Neural progenitor cell (in vitro differentiated cells): Measurements from ENCODE around the gene TSHZ2. TPM values are rescaled to one million over a fixed set of nuclear protein-coding genes. Genes with fewer than 3 reads are reported as not detected.

ENCODE experiments used
- DNase-seq: peaks from one replicate; pipeline ENCODE4 v3.0.0-alpha.2; 2016; ENCODE audit warnings: low spot score
- H2AFZ ChIP-seq: fragments of 200-600 bp; sonication (generic); replicated peaks from 2 replicates; pipeline ENCODE4 v1.6.1; 2016; ENCODE audit warnings: antibody characterized with exemption
- H3F3A ChIP-seq: fragments of 200-600 bp; sonication (generic); 2 replicates; pipeline ENCODE4 v1.6.1; 2016; ENCODE audit warnings: antibody characterized with exemption, low read depth
- H3K27ac ChIP-seq: fragments of 200-600 bp; sonication (generic); 2 replicates; pipeline ENCODE4 v1.5.1; 2016; ENCODE audit warnings: mild to moderate bottlenecking
- H3K27me3 ChIP-seq: fragments of 200-600 bp; sonication (generic); 2 replicates; pipeline ENCODE4 v1.6.1; 2016; ENCODE audit warnings: mild to moderate bottlenecking, moderate library complexity
- H3K36me3 ChIP-seq: fragments of 200-600 bp; sonication (generic); 2 replicates; pipeline ENCODE4 v1.5.1; 2016
- H3K4me1 ChIP-seq: fragments of 200-600 bp; sonication (generic); 2 replicates; pipeline ENCODE4 v1.6.1; 2016; ENCODE audit warnings: mixed run types
- H3K4me2 ChIP-seq: fragments of 200-600 bp; sonication (generic); 2 replicates; pipeline ENCODE4 v1.6.1; 2016
- H3K4me3 ChIP-seq: fragments of 200-600 bp; sonication (generic); 2 replicates; pipeline ENCODE4 v1.5.1; 2016
- H3K79me2 ChIP-seq: fragments of 200-600 bp; sonication (generic); 2 replicates; pipeline ENCODE4 v1.6.1; 2016; ENCODE audit warnings: low read depth
- H3K9ac ChIP-seq: fragments of 200-600 bp; sonication (generic); 2 replicates; pipeline ENCODE4 v1.6.1; 2016
- H3K9me3 ChIP-seq: fragments of 200-600 bp; sonication (generic); 2 replicates; pipeline ENCODE4 v1.5.1; 2016; ENCODE audit warnings: low read depth
- H4K20me1 ChIP-seq: fragments of 200-600 bp; sonication (generic); 2 replicates; pipeline ENCODE4 v1.6.1; 2016; ENCODE audit warnings: low read depth
- H3K27ac Mint-ChIP-seq: 3 replicates; pipeline ENCODE4 v1.8.0; 2021; ENCODE audit warnings: mixed read lengths
- H3K27me3 Mint-ChIP-seq: 2 replicates; pipeline ENCODE4 v1.8.0; 2022; ENCODE audit warnings: low read depth, mild to moderate bottlenecking, inconsistent platforms, moderate library complexity, mixed read lengths; ENCODE audit not compliant: insufficient read depth
- H3K36me3 Mint-ChIP-seq: 3 replicates; pipeline ENCODE4 v1.8.0; 2021; ENCODE audit warnings: mixed read lengths
- H3K4me1 Mint-ChIP-seq: 3 replicates; pipeline ENCODE4 v1.8.0; 2021; ENCODE audit warnings: mixed read lengths
- H3K4me3 Mint-ChIP-seq: 3 replicates; pipeline ENCODE4 v1.8.0; 2021; ENCODE audit warnings: mild to moderate bottlenecking, moderate library complexity, mixed read lengths
- H3K9me3 Mint-ChIP-seq: 3 replicates; pipeline ENCODE4 v1.8.0; 2020; ENCODE audit warnings: mixed read lengths
- CTCF ChIP-seq: fragments of 200-600 bp; sonication (generic); IDR thresholded peaks from 2 replicates; pipeline ENCODE4 v1.5.1; 2017; ENCODE audit warnings: antibody characterized with exemption, mild to moderate bottlenecking
- EZH2 ChIP-seq: fragments of 200-600 bp; sonication (generic); IDR thresholded peaks from 2 replicates; pipeline ENCODE4 v1.6.1; 2017; ENCODE audit warnings: antibody characterized with exemption, mild to moderate bottlenecking, moderate library complexity
- EZH2phosphoT487 ChIP-seq: fragments of 200-600 bp; sonication (generic); IDR thresholded peaks from 2 replicates; pipeline ENCODE4 v1.6.1; 2017; ENCODE audit warnings: antibody characterized with exemption
- total RNA-seq: library from RNA; depleted of rRNA; stranded (reverse); fragments of >200 nt; gene quantifications from 2 replicates; pipeline ENCODE4 v1.2.3, GENCODE V29; 2015; ENCODE audit warnings: low replicate concordance

TSHZ2 gene
- total RNA-seq, 1 donor from 2014 or later = 1.8 TPM

DNA sequence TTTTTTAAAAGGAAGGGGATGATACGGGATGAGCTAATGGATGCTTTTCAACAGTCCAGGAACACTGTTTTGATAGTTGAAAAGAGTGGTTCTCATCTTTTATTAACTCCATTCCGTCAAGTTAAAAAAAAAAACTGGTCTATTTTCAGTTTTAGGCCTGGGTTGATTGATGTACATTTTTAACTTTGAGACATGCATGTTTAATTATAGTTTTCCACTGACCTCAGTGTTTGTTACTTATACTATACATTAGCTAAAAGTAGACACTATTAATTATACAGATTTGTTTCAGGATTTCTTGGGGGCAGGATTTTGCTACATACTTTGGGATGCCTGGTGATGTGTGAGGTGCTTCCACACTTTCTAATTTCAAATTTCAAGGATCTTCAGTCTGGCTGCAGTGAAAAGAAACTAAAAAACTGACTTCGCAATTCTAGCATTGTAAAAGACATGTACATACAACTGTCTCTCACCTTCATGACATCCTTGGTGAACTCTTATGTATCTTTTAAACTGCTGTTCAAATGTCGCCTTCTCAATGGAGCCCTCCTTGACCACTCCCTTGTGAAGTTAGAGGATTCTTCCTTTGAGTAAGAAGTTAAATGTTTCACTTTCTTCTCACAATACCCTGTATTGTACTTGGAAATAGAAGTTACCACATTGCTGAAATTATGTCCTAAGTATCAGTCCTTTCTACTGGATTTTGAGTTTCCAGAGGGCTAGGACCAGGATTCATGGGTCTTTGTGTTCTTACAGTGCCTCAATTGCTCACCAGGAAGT lies 101.7 kb downstream of the TSHZ2 start:
- no peak for TF ChIP-seq EZH2
- TF ChIP-seq EZH2phosphoT487 = no peak
- no peak for TF ChIP-seq CTCF
- H3F3A ChIP-seq = no peaks in the 10 kb centered on the region
- H3K9me3 Mint-ChIP-seq = no peaks in the 10 kb centered on the region
- no peak overlapping the region for H3K9ac ChIP-seq
- H3K4me2 ChIP-seq = no peak overlapping the region
- no peaks in the 10 kb centered on the region for H3K79me2 ChIP-seq
- no peaks in the 10 kb centered on the region for H3K36me3 Mint-ChIP-seq
- H3K27me3 ChIP-seq = no peaks in the 10 kb centered on the region
- no peak overlapping the region for H3K27ac Mint-ChIP-seq
- H3K36me3 ChIP-seq = no peaks in the 10 kb centered on the region
- H2AFZ ChIP-seq = no peak overlapping the region
- no peaks in the 10 kb centered on the region for H4K20me1 ChIP-seq
- H3K27ac ChIP-seq = no peak overlapping the region
- H3K4me1 ChIP-seq = peaks cover 16% of the 10 kb centered on the region
- DNase-seq = no peak
- no peak overlapping the region for H3K4me3 Mint-ChIP-seq
- H3K9me3 ChIP-seq = no peaks in the 10 kb centered on the region
- no peaks in the 10 kb centered on the region for H3K4me1 Mint-ChIP-seq
- no peak overlapping the region for H3K4me3 ChIP-seq
- no peaks in the 10 kb centered on the region for H3K27me3 Mint-ChIP-seq

GRCh38 chr20:53074811-53075314 lies 102.7 kb downstream of the TSHZ2 start:
- DNase-seq = no peak
- Mint-ChIP-seq H3K27ac (no peak overlapping the region), H3K4me1 (no peaks in the 10 kb centered on the region), H3K9me3 (no peaks in the 10 kb centered on the region), H3K27me3 (no peaks in the 10 kb centered on the region), H3K4me3 (no peak overlapping the region), H3K36me3 (no peaks in the 10 kb centered on the region)
- H3F3A ChIP-seq = no peaks in the 10 kb centered on the region
- peaks cover 12% of the 10 kb centered on the region for H3K4me1 ChIP-seq
- H3K9ac ChIP-seq = no peak overlapping the region
- no peak overlapping the region for H3K27ac ChIP-seq
- no peaks in the 10 kb centered on the region for H3K79me2 ChIP-seq
- no peaks in the 10 kb centered on the region for H3K9me3 ChIP-seq
- no peak overlapping the region for H2AFZ ChIP-seq
- no peak overlapping the region for H3K4me3 ChIP-seq
- H3K27me3 ChIP-seq = no peaks in the 10 kb centered on the region
- no peak overlapping the region for H3K4me2 ChIP-seq
- no peak for TF ChIP-seq CTCF
- no peak for TF ChIP-seq EZH2
- TF ChIP-seq EZH2phosphoT487 = no peak
- H3K36me3 ChIP-seq = no peaks in the 10 kb centered on the region
- H4K20me1 ChIP-seq = no peaks in the 10 kb centered on the region

- H3K9me3 Mint-ChIP-seq = no peaks in the 10 kb centered on the region
- H3K27ac Mint-ChIP-seq = no peak overlapping the region
- no peak overlapping the region for H3K9ac ChIP-seq
- H3K4me2 ChIP-seq = no peak overlapping the region
- no peak overlapping the region for H3K4me3 ChIP-seq
- DNase-seq = no peak
- no peaks in the 10 kb centered on the region for H3F3A ChIP-seq
- H3K4me3 Mint-ChIP-seq = no peak overlapping the region
- H3K27me3 ChIP-seq = no peaks in the 10 kb centered on the region
- H3K36me3 ChIP-seq = no peaks in the 10 kb centered on the region
- no peaks in the 10 kb centered on the region for H3K79me2 ChIP-seq
- peaks cover 5% of the 10 kb centered on the region for H3K4me1 ChIP-seq
- H3K27me3 Mint-ChIP-seq = no peaks in the 10 kb centered on the region
- TF ChIP-seq CTCF (no peak), EZH2phosphoT487 (no peak), EZH2 (no peak)
- H3K4me1 Mint-ChIP-seq = no peaks in the 10 kb centered on the region
- no peak overlapping the region for H3K27ac ChIP-seq
- H2AFZ ChIP-seq = no peak overlapping the region
- no peaks in the 10 kb centered on the region for H4K20me1 ChIP-seq
- no peaks in the 10 kb centered on the region for H3K9me3 ChIP-seq
- H3K36me3 Mint-ChIP-seq = no peaks in the 10 kb centered on the region
These were observed 104.5 kb downstream of the TSHZ2 start for GRCh38 chr20:53076668-53077067.
